ENCODE results near the gene CRBN.

- TF ChIP-seq EHMT2 (IDR thresholded peaks at IDR 0.05; ENCODE audit: borderline replicate concordance, low read depth, low read length) (no peak), KLF6 (CRISPR knock-in tag; IDR thresholded peaks at IDR 0.05) (no peak)
Measured at GRCh38 chr3:3107181-3107580, 72.3 kb downstream of the CRBN start.

Data from HepG2 (cell line).